Spleen (tissue), 7 donors: ENCODE data around the gene CEP41.

Source experiments
- POLR2A ChIP-seq, 3 donors: fragments of 450-650 bp; IDR thresholded peaks; one replicate each; pipeline ENCODE4 v1.5.1; 2017; ENCODE audit warnings: antibody characterized with exemption in 3 of 3, mild to moderate bottlenecking in 1 of 3
- POLR2AphosphoS5 ChIP-seq, 3 donors: sonication (generic); formaldehyde crosslinking; IDR thresholded peaks; one replicate each; pipeline ENCODE4 v1.5.1; 2017; ENCODE audit warnings: antibody characterized with exemption in 3 of 3
- TF ChIP-seq, protein P1 (sequence below), 11 experiments: fragments of 200-600 bp in 7 of 11; fragments of 450-650 bp in 4 of 11; sonication (generic) in 4 of 11; IDR thresholded peaks in 8 of 11; conservative IDR thresholded peaks in 3 of 11; 1 replicate in 7 of 11; 2 replicates in 4 of 11; pipeline versions ENCODE4 v1.4.0 to v1.8.0; 2016 to 2021; ENCODE audit warnings: antibody characterized with exemption in 11 of 11, inconsistent platforms in 4 of 11, mild to moderate bottlenecking in 1 of 11
- donor health status: DM: no; HTN: no; CAD: no; lungs with moderate emphysema.
- donor health status: DM: no; HTN: no; CAD: no.
- donor health status: DM: no; HTN: no; CAD: no.

GRCh38 chr7:130374507-130374906, 66.3 kb downstream of the CEP41 start:
- TF ChIP-seq, protein P1, sequence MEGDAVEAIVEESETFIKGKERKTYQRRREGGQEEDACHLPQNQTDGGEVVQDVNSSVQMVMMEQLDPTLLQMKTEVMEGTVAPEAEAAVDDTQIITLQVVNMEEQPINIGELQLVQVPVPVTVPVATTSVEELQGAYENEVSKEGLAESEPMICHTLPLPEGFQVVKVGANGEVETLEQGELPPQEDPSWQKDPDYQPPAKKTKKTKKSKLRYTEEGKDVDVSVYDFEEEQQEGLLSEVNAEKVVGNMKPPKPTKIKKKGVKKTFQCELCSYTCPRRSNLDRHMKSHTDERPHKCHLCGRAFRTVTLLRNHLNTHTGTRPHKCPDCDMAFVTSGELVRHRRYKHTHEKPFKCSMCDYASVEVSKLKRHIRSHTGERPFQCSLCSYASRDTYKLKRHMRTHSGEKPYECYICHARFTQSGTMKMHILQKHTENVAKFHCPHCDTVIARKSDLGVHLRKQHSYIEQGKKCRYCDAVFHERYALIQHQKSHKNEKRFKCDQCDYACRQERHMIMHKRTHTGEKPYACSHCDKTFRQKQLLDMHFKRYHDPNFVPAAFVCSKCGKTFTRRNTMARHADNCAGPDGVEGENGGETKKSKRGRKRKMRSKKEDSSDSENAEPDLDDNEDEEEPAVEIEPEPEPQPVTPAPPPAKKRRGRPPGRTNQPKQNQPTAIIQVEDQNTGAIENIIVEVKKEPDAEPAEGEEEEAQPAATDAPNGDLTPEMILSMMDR (IDR thresholded peaks at IDR 0.05 in 8 of 11, conservative IDR thresholded peaks at IDR 0.05 in 3 of 11), result no peak
- TF ChIP-seq POLR2A (IDR thresholded peaks at IDR 0.05), result no peak
- TF ChIP-seq POLR2AphosphoS5 (IDR thresholded peaks at IDR 0.05), result no peak
